Right lobe of liver (tissue), 6 donors: ENCODE data around the gene HHAT. TPM values are rescaled to one million over a fixed set of nuclear protein-coding genes. Genes with fewer than 3 reads are reported as not detected.

Experiments
- ATAC-seq, 4 donors: fragments of 200-7000 bp; cut with Tn5 transposase; one replicate each; pipeline ENCODE4 v1.9.1; 2020; ENCODE audit warnings: mild to moderate bottlenecking in 4 of 4, moderate library complexity in 4 of 4
- DNase-seq, 3 donors: peaks; one replicate each; pipeline ENCODE4 v3.0.0-alpha.2; 2020
- H3K27ac ChIP-seq, 3 donors: fragments of 200-600 bp; one replicate each; pipeline ENCODE4 v1.8.0; 2022
- H3K27me3 ChIP-seq, 2 donors: fragments of 200-600 bp; one replicate each; pipeline ENCODE4 v1.8.0; 2022
- H3K36me3 ChIP-seq, 4 donors: fragments of 200-600 bp; sonication (generic) in 1 of 4; one replicate each; pipeline versions ENCODE4 v1.5.1 to v1.8.0; 2017 to 2022; ENCODE audit warnings: control low read depth in 1 of 4
- H3K4me1 ChIP-seq, 4 donors: fragments of 200-600 bp; sonication (generic) in 1 of 4; one replicate each; pipeline versions ENCODE4 v1.5.1 to v1.8.0; 2017 to 2022; ENCODE audit warnings: control low read depth in 1 of 4
- H3K4me3 ChIP-seq, 3 donors: fragments of 200-600 bp; one replicate each; pipeline ENCODE4 v1.8.0; 2022
- H3K9me3 ChIP-seq, 4 donors: fragments of 200-600 bp; sonication (generic) in 1 of 4; one replicate each; pipeline versions ENCODE4 v1.5.1 to v1.8.0; 2017 to 2022; ENCODE audit warnings: control low read depth in 1 of 4
- POLR2A ChIP-seq: fragments of 450-650 bp; IDR thresholded peaks from one replicate; pipeline ENCODE4 v1.6.1; 2017; ENCODE audit warnings: antibody characterized with exemption, mild to moderate bottlenecking
- WGBS: methylation state at CpG from one replicate; pipeline ENCODE4 v1.1.6; 2018; ENCODE audit warnings: low coverage, low lambda C conversion rate; ENCODE audit not compliant: insufficient coverage; ENCODE audit errors: missing lambda C conversion rate; 5-methylcytosine and 5-hydroxymethylcytosine counted together
- intact Hi-C, 2 donors: fragments of 100-400 bp; cut with DNase I; formaldehyde crosslinking; loops; one replicate each; pipeline versions ENCODE4 v1.11.2 to v1.14.1; 2022
- long read RNA-seq: library from polyadenylated mRNA; unstranded; transcript quantifications from one replicate; pipeline ENCODE4 v2.0.0, GENCODE V29; 2019
- total RNA-seq, 6 experiments: library from RNA; depleted of rRNA in 2 of 6; stranded (reverse); fragments of >200 nt in 2 of 6; fragmentation: NEBNext Ultra II Directional in 3 of 6; extraction: Animal tissue kit (Norgen Biotek cat#: 25700) in 3 of 6; gene quantifications; one replicate each; pipeline versions ENCODE4 v1.1.0 to v1.2.4, GENCODE V29; 2016 to 2023
- TF ChIP-seq, protein P1 (sequence below), 4 donors: fragments of 200-600 bp in 3 of 4; fragments of 450-650 bp in 1 of 4; IDR thresholded peaks; one replicate each; pipeline versions ENCODE4 v1.5.1 to v1.8.0; 2016 to 2022; ENCODE audit warnings: antibody characterized with exemption in 4 of 4, mild to moderate bottlenecking in 2 of 4
- donor health status: DM: no; HTN: yes; CAD: no.
- donor health status: DM: no; HTN: no; CAD: no.
- donor health status: DM: no; HTN: no; CAD: no.
- donor health status: DM: no; HTN: yes; CAD: no.
- donor health status: DM: no; HTN: yes; CAD: no.

Gene HHAT
- 1 to 10 TPM; 2.2 to 4.1 (median 2.7) TPM for total RNA-seq
- long read RNA-seq, partial matches to known transcripts, result 5 of 6 reads
- long read RNA-seq, other reads (novel, unspliced or antisense), result 0 of 6 reads

DNA sequence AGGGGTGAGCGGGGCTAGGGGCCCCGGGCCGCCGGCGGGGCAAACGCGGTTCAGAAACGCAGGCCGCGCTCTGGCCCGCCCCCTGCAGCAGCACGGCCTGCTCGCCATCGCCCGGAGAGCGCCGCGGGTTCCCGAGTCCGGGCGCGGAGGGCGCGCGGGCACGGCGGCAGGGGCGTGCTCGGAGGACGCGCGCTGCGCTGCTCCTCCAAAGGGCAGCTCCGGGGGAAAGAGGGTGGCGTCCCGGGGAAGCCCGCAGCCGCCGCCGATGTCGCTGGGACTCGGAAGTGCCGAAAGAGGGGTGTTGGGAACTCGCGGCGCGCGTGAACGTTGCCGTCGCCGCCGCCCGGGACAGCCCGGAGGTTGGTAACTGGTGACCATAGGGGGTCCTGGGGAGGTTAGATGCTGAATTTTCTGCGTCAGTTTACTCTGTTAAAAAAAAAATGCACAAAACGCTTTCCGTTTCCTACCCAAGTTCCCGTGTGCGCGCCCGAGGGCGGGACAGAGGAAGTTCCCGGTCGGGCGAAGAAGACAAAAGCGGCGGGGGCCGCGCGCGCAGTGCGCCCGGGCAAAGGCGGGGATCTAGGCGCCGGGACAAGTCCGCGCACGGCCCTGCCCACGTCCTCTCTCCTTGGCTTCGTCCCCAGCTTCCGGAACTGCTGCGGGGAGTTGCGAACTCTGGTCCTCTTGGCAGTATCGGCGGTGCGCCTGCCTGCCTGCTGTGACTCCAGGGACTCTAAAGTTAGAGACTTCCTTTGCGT is at the start of gene HHAT:
HHAT (plus strand) TSS at position 157 of the 758 bp plus-strand sequence. CDS start 20,074 bp downstream, outside the sequence.
- DNase-seq (peak; percentile 87 to 93 (median 93)), ATAC-seq (peak; percentile 87 to 95 (median 92))
- no peaks in the 10 kb centered on the region for H3K36me3 ChIP-seq
- intact Hi-C loops, result no loop called here
- H3K9me3 ChIP-seq, result no peaks in the 10 kb centered on the region
- peak; percentile 63 for TF ChIP-seq POLR2A
- TF ChIP-seq, protein P1, sequence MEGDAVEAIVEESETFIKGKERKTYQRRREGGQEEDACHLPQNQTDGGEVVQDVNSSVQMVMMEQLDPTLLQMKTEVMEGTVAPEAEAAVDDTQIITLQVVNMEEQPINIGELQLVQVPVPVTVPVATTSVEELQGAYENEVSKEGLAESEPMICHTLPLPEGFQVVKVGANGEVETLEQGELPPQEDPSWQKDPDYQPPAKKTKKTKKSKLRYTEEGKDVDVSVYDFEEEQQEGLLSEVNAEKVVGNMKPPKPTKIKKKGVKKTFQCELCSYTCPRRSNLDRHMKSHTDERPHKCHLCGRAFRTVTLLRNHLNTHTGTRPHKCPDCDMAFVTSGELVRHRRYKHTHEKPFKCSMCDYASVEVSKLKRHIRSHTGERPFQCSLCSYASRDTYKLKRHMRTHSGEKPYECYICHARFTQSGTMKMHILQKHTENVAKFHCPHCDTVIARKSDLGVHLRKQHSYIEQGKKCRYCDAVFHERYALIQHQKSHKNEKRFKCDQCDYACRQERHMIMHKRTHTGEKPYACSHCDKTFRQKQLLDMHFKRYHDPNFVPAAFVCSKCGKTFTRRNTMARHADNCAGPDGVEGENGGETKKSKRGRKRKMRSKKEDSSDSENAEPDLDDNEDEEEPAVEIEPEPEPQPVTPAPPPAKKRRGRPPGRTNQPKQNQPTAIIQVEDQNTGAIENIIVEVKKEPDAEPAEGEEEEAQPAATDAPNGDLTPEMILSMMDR (IDR thresholded peaks at IDR 0.05), result peak in 2 of 4 donors; percentile 24 to 37
- peak within 1 kb of the TSS; percentile 59 to 93 (median 83) for H3K4me3 ChIP-seq
- no peaks in the 10 kb centered on the region for H3K27me3 ChIP-seq
- H3K4me1 ChIP-seq, result peaks cover 0 to 12% (median 5%) of the 10 kb centered on the region in 4 donors
- H3K27ac ChIP-seq, result peak within 1 kb of the TSS; percentile 84 to 97 (median 92)
- WGBS, result 2% methylated on average over 18 of the region's 89 CpGs

DNA sequence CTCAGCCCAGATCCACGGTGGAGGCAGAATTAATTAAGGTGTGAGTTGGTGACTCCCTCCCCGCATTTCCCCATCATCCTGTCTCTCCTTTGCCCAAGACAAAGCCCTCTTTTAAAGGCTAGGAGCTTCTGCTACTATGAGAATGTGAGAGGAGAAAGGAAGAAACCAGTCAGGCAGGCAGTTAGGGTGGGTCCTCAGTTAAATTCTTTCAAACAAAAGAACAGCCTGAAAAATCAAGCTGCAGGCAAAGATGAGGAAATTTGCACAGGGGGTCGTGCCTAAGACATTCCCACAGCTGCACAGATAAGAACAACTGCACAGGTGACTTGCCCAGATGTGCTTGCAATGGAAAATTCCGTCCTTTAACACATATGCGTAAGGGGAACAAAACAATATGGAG is 48.5 kb upstream of the HHAT start:
- Histone ChIP-seq H3K4me3 (no peak overlapping the region), H3K27ac (no peak overlapping the region), H3K27me3 (no peaks in the 10 kb centered on the region), H3K9me3 (peaks cover 0 to 2% (median 0%) of the 10 kb centered on the region in 4 donors), H3K36me3 (no peaks in the 10 kb centered on the region), H3K4me1 (no peaks in the 10 kb centered on the region)
- intact Hi-C loops, result no loop called here
- 48% methylated on average over 4 of the region's 5 CpGs for WGBS
- DNase-seq (no peak), ATAC-seq (no peak)
- TF ChIP-seq, protein P1 (IDR thresholded peaks at IDR 0.05), result no peak
- no peak for TF ChIP-seq POLR2A

DNA sequence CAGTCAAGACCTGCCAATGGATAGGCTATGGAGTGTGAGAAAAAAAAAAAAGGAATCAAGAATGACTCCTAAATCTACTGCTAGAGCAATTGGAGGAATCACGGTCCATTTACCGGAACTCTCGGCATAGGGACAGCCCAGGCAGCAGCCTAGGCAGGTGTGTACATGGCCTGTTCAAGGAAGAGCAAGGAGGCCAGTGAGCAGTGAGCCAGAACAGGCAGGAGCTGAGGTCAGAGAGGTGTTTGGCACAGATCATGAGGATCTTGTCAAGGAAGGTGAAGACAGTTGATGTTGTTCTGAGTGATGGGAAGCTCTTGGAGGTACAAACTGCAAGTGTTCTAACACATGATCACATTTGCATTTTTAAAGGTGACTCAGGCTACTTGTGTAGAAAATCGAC is 40.6 kb upstream of the HHAT start:
- no peaks in the 10 kb centered on the region for H3K36me3 ChIP-seq
- 72% methylated on average over 4 of the region's 4 CpGs for WGBS

DNA sequence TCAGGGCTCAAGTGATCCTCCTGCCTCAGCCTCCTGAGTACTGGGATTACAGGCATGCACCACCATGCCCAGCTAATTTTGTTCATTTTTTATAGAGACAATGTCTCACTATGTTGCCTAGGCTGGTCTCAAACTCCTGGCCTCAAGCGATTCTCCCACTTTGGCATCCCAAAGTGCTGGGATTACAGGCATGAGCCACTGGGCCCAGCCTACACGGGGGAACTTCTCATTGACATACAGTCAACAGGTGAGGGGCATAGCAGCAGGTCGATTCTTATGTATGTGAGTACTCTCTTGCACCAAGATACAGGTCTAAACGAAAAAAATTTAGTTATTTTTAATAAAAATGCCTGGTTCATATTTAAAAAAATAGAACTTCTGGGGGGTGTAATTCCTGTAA is 39.5 kb upstream of the HHAT start:
- no peaks in the 10 kb centered on the region for H3K9me3 ChIP-seq
- ATAC-seq (no peak), DNase-seq (no peak)
- no peak overlapping the region for H3K27ac ChIP-seq
- intact Hi-C loops, result no loop called here
- TF ChIP-seq POLR2A, result no peak
- TF ChIP-seq, protein P1 (IDR thresholded peaks at IDR 0.05), result no peak
- peaks cover 0 to 5% of the 10 kb centered on the region in 2 donors for H3K27me3 ChIP-seq
- H3K4me1 ChIP-seq, result peaks cover 0 to 11% (median 0%) of the 10 kb centered on the region in 4 donors
- WGBS, result 46% methylated on average over 4 of the region's 4 CpGs
- no peaks in the 10 kb centered on the region for H3K36me3 ChIP-seq
- H3K4me3 ChIP-seq, result no peak overlapping the region

More for the DNA sequence above, 40.6 kb upstream of the HHAT start:
- Histone ChIP-seq H3K27ac (no peak overlapping the region), H3K4me1 (peaks cover 0 to 11% (median 0%) of the 10 kb centered on the region in 4 donors), H3K9me3 (no peaks in the 10 kb centered on the region), H3K4me3 (no peak overlapping the region), H3K27me3 (peaks cover 0 to 5% of the 10 kb centered on the region in 2 donors)
- DNase-seq (no peak), ATAC-seq (no peak)
- intact Hi-C loops, result no loop called here
- TF ChIP-seq, protein P1 (IDR thresholded peaks at IDR 0.05), result no peak
- no peak for TF ChIP-seq POLR2A
